K562 (cell line): ENCODE data around the gene ZNF275. TPM values are rescaled to one million over a fixed set of nuclear protein-coding genes. Genes with fewer than 3 reads are reported as not detected.
A peak's percentile ranks its signal among the peaks of the same experiment; 100 is the strongest.

Source experiments
- CEBPG ChIP-seq, 3 experiments: fragments of 200-800 bp in 1 of 3; sonication (Bioruptor generic) in 1 of 3; sonication (generic) in 1 of 3; formaldehyde crosslinking in 1 of 3; IDR thresholded peaks in 2 of 3; conservative IDR thresholded peaks in 1 of 3; 2 replicates each; pipeline versions ENCODE4 v1.6.1 to v1.8.0; 2016 to 2022; ENCODE audit warnings: missing compliant biosample characterization in 2 of 3, missing genetic modification characterization in 2 of 3, mild to moderate bottlenecking in 1 of 3, missing genetic modification reagents in 1 of 3
- CTBP1 ChIP-seq: fragments of 450-650 bp; IDR thresholded peaks from 2 replicates; pipeline ENCODE4 v1.6.1; 2016; ENCODE audit warnings: borderline replicate concordance
- ELF1 ChIP-seq: fragments of 200-800 bp; sonication (Bioruptor generic); IDR thresholded peaks from 2 replicates; pipeline ENCODE4 v1.6.1; 2016; ENCODE audit warnings: missing genetic modification characterization, missing compliant biosample characterization
- EP300 ChIP-seq: IDR thresholded peaks from 2 replicates; pipeline ENCODE4 v1.6.1; 2012; ENCODE audit warnings: low read length, improper control_type of control experiment
- EP400 ChIP-seq: fragments of 450-650 bp; IDR thresholded peaks from 2 replicates; pipeline ENCODE4 v1.6.1; 2017; ENCODE audit warnings: antibody characterized with exemption, mild to moderate bottlenecking, moderate library complexity
- FIP1L1 ChIP-seq: fragments of 200-400 bp; formaldehyde crosslinking; IDR thresholded peaks from 2 replicates; pipeline ENCODE4 v1.6.1; 2018; ENCODE audit warnings: mild to moderate bottlenecking, low read depth, low read length; ENCODE audit not compliant: poor library complexity, severe bottlenecking
- FOXK2 ChIP-seq, 2 experiments: fragments of 450-650 bp; IDR thresholded peaks in 1 of 2; conservative IDR thresholded peaks in 1 of 2; 2 replicates each; pipeline ENCODE4 v1.6.1; 2016; ENCODE audit warnings: low read depth in 2 of 2, mild to moderate bottlenecking in 1 of 2
- GATAD2A ChIP-seq: fragments of 450-650 bp; IDR thresholded peaks from 2 replicates; pipeline ENCODE4 v1.6.1; 2017
- NFIC ChIP-seq: fragments of 450-650 bp; IDR thresholded peaks from 2 replicates; pipeline ENCODE4 v1.6.1; 2017; ENCODE audit warnings: mild to moderate bottlenecking, inconsistent platforms
- SMAD4 ChIP-seq: fragments of 250-450 bp; sonication (Bioruptor Pico); conservative IDR thresholded peaks from 2 replicates; pipeline ENCODE4 v1.8.0; 2021; ENCODE audit warnings: inconsistent platforms, mild to moderate bottlenecking, moderate library complexity
- STAT5A ChIP-seq: IDR thresholded peaks from 2 replicates; pipeline ENCODE4 v1.6.1; 2012; ENCODE audit warnings: low read length, inconsistent platforms, borderline replicate concordance
- ZBTB8A ChIP-seq: fragments of 450-650 bp; IDR thresholded peaks from 2 replicates; pipeline ENCODE4 v1.6.1; 2018; ENCODE audit warnings: mild to moderate bottlenecking, moderate library complexity; ENCODE audit not compliant: partially characterized antibody
- ZNF445 ChIP-seq: fragments of 250-450 bp; sonication (Bioruptor Pico); IDR thresholded peaks from 2 replicates; pipeline ENCODE4 v1.4.0; 2020; ENCODE audit warnings: low read depth, mild to moderate bottlenecking, moderate library complexity
- polyA plus RNA-seq, 8 experiments: library from polyadenylated mRNA; depleted of rRNA in 4 of 8; stranded (reverse) in 5 of 8; unstranded in 3 of 8; fragments of >200 nt; fragmentation: Nextera tagmentation in 2 of 8; fragmentation: Illumina TruSeq in 1 of 8; extraction: Ambion mirVana in 2 of 8; extraction: Trizol in 1 of 8; gene quantifications; 2 replicates each; pipeline versions ENCODE4 v1.2.1 to v1.2.3, GENCODE V29; 2011 to 2014; ENCODE audit warnings: inconsistent platforms in 1 of 8, missing spikeins in 1 of 8
- total RNA-seq, 7 experiments: library from RNA; depleted of rRNA in 6 of 7; stranded (reverse); fragments of >200 nt in 6 of 7; fragmentation: Illumina TruSeq in 2 of 7; extraction: Trizol in 2 of 7; gene quantifications; 2 replicates each; pipeline versions ENCODE4 v1.2.1 to v1.2.3, GENCODE V29; 2011 to 2021; ENCODE audit warnings: low replicate concordance in 1 of 7
- TF ChIP-seq, protein P1 (sequence below): fragments of 450-650 bp; IDR thresholded peaks from 2 replicates; pipeline ENCODE4 v1.6.1; 2016
- TF ChIP-seq, protein P2 (sequence below): fragments of 200-800 bp; sonication (Bioruptor generic); IDR thresholded peaks from 2 replicates; pipeline ENCODE4 v1.6.1; 2017; ENCODE audit warnings: missing genetic modification characterization, missing compliant biosample characterization
- TF ChIP-seq, protein P3 (sequence below), 2 experiments: fragments of 450-650 bp in 1 of 2; IDR thresholded peaks; 2 replicates each; pipeline ENCODE4 v1.6.1; 2011 to 2017; ENCODE audit warnings: low read depth in 2 of 2, antibody characterized with exemption in 1 of 2, borderline replicate concordance in 1 of 2, low read length in 1 of 2, mild to moderate bottlenecking in 1 of 2, mixed read lengths in 1 of 2; ENCODE audit not compliant: control insufficient read depth in 1 of 2
- TF ChIP-seq, protein P4 (sequence below): sonication (generic); formaldehyde crosslinking; IDR thresholded peaks from 2 replicates; pipeline ENCODE4 v1.8.1; 2023; ENCODE audit warnings: mild to moderate bottlenecking, missing genetic modification reagents

Gene ZNF275
- total and polyA plus RNA-seq, 9 of the 15 experiments (the other 6 are each of a cell fraction or from before 2014, with no cell fraction given): 2.1 to 19.1 (median 12.0) TPM

DNA sequence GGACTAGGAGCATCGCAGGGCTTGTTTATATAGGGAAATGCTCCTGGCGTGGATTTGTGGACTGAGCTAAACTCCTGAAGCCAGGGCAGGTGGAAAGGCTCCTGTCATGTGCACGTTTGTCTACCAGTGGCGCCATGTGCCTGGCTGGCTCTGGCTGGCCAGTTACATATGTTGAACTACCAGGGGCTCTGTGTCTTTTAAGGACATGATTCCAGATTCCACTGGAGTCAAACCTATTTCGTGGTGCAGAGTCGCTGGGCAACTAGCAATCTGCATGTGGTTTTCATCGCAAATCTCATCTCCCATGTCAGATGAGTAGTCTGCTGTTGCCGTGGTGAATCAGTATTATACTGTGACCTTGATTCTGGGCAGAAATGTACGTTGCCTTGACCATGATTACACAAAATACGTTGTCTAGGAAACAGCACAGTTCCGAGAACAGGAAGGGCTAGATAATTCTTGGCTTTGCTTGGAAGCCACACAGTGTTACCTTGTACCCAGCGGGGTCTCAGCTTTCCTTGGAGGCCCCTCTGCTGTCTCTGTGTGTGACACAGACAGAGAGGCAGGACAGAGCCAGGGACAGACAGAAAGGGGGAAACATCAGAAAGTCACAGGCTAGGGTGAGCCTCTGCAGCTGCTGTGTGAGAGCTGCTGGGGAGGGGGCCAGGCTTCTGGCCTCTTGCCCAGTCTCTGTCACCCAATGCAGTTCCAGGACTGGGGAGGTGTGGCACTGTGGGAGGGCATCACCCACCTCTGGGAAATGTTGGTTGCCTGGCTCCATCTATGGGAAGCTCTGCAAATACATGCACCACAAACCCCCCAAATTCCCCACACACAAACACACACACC lies 48.0 kb downstream of the ZNF275 start (continued):
- TF ChIP-seq, protein P1, sequence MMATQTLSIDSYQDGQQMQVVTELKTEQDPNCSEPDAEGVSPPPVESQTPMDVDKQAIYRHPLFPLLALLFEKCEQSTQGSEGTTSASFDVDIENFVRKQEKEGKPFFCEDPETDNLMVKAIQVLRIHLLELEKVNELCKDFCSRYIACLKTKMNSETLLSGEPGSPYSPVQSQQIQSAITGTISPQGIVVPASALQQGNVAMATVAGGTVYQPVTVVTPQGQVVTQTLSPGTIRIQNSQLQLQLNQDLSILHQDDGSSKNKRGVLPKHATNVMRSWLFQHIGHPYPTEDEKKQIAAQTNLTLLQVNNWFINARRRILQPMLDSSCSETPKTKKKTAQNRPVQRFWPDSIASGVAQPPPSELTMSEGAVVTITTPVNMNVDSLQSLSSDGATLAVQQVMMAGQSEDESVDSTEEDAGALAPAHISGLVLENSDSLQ: peak; percentile 41
- TF ChIP-seq, protein P2, sequence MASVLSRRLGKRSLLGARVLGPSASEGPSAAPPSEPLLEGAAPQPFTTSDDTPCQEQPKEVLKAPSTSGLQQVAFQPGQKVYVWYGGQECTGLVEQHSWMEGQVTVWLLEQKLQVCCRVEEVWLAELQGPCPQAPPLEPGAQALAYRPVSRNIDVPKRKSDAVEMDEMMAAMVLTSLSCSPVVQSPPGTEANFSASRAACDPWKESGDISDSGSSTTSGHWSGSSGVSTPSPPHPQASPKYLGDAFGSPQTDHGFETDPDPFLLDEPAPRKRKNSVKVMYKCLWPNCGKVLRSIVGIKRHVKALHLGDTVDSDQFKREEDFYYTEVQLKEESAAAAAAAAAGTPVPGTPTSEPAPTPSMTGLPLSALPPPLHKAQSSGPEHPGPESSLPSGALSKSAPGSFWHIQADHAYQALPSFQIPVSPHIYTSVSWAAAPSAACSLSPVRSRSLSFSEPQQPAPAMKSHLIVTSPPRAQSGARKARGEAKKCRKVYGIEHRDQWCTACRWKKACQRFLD: peak; percentile 26; the same call in 1 of the 2 replicates
- TF ChIP-seq ZBTB8A (no peak), NFIC (peak; percentile 96), ELF1 (tag) (peak; percentile 61; the same call in 1 of the 2 replicates), FOXK2 (conservative IDR thresholded peaks at IDR 0.05 in 1 of 2, IDR thresholded peaks at IDR 0.05 in 1 of 2; ENCODE audit: low read depth in 2 of 2) (peak in 1 of 2 experiments; percentile 54; a peak in 1 of 4 replicates), SMAD4 (CRISPR knock-in tag) (0 out of 2 replicates have a peak, but pooled peaks have one; percentile 25), CEBPG (CRISPR knock-in tag; IDR thresholded peaks at IDR 0.05) (no peak), CEBPG (tag; conservative IDR thresholded peaks at IDR 0.05 in 1 of 2, IDR thresholded peaks at IDR 0.05 in 1 of 2) (no peak), CTBP1 (peak; percentile 48; the same call in 1 of the 2 replicates), ZNF445 (CRISPR knock-in tag) (no peak), STAT5A (peak; percentile 75), FIP1L1 (no peak), EP300 (peak; percentile 59), EP400 (peak; percentile 29; the same call in 1 of the 2 replicates), GATAD2A (0 out of 2 replicates have a peak, but pooled peaks have one; percentile 72)
- TF ChIP-seq, protein P3, sequence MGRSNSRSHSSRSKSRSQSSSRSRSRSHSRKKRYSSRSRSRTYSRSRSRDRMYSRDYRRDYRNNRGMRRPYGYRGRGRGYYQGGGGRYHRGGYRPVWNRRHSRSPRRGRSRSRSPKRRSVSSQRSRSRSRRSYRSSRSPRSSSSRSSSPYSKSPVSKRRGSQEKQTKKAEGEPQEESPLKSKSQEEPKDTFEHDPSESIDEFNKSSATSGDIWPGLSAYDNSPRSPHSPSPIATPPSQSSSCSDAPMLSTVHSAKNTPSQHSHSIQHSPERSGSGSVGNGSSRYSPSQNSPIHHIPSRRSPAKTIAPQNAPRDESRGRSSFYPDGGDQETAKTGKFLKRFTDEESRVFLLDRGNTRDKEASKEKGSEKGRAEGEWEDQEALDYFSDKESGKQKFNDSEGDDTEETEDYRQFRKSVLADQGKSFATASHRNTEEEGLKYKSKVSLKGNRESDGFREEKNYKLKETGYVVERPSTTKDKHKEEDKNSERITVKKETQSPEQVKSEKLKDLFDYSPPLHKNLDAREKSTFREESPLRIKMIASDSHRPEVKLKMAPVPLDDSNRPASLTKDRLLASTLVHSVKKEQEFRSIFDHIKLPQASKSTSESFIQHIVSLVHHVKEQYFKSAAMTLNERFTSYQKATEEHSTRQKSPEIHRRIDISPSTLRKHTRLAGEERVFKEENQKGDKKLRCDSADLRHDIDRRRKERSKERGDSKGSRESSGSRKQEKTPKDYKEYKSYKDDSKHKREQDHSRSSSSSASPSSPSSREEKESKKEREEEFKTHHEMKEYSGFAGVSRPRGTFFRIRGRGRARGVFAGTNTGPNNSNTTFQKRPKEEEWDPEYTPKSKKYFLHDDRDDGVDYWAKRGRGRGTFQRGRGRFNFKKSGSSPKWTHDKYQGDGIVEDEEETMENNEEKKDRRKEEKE (IDR thresholded peaks at IDR 0.05; ENCODE audit: borderline replicate concordance in 1 of 2, control insufficient read depth in 1 of 2, low read depth in 2 of 2, low read length in 1 of 2): 0 out of 4 replicates have a peak, but pooled peaks of 1 of the 2 experiments have one; percentile 32
- TF ChIP-seq, protein P4, sequence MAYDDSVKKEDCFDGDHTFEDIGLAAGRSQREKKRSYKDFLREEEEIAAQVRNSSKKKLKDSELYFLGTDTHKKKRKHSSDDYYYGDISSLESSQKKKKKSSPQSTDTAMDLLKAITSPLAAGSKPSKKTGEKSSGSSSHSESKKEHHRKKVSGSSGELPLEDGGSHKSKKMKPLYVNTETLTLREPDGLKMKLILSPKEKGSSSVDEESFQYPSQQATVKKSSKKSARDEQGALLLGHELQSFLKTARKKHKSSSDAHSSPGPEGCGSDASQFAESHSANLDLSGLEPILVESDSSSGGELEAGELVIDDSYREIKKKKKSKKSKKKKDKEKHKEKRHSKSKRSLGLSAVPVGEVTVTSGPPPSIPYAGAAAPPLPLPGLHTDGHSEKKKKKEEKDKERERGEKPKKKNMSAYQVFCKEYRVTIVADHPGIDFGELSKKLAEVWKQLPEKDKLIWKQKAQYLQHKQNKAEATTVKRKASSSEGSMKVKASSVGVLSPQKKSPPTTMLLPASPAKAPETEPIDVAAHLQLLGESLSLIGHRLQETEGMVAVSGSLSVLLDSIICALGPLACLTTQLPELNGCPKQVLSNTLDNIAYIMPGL (CRISPR knock-in tag): no peak
